H1 (cell line): ENCODE measurements around the gene PTPN1. TPM values are rescaled to one million over a fixed set of nuclear protein-coding genes. Genes with fewer than 3 reads are reported as not detected.

ENCODE experiments used
- MAFK ChIP-seq: IDR thresholded peaks from 2 replicates; pipeline ENCODE4 v1.6.1; 2012; ENCODE audit warnings: low read depth, mild to moderate bottlenecking, improper control_type of control experiment, low read length
- NANOG ChIP-seq: IDR thresholded peaks from 2 replicates; pipeline ENCODE4 v1.6.1; 2011; ENCODE audit warnings: low read length, low read depth, mild to moderate bottlenecking, inconsistent platforms; ENCODE audit not compliant: insufficient read depth, poor library complexity, severe bottlenecking
- TEAD4 ChIP-seq: IDR thresholded peaks from 2 replicates; pipeline ENCODE4 v1.6.1; 2012; ENCODE audit warnings: low read depth, low read length, inconsistent platforms, mixed read lengths
- polyA plus RNA-seq, 7 experiments: library from polyadenylated mRNA; depleted of rRNA in 3 of 7; stranded (reverse) in 5 of 7; unstranded in 2 of 7; fragments of >200 nt in 5 of 7; fragments of 200-250 nt in 2 of 7; gene quantifications; 1 replicate in 5 of 7; 2 replicates in 1 of 7; 4 replicates in 1 of 7; pipeline versions ENCODE4 v1.2.1 to v1.2.3, GENCODE V29; 2011 to 2013; ENCODE audit warnings: missing spikeins in 2 of 7, mixed read lengths in 2 of 7
- total RNA-seq: library from RNA; stranded (reverse); fragmentation: NEBNext Ultra II Directional; extraction: Animal tissue kit (Norgen Biotek cat#: 25700); gene quantifications from 2 replicates; pipeline ENCODE4 v1.2.1, GENCODE V29; 2021

The PTPN1 gene
- total and polyA plus RNA-seq, 2 of the 8 experiments (the other 6 are each of a cell fraction or from before 2014, with no cell fraction given), result 18.6 to 32.1 TPM

DNA sequence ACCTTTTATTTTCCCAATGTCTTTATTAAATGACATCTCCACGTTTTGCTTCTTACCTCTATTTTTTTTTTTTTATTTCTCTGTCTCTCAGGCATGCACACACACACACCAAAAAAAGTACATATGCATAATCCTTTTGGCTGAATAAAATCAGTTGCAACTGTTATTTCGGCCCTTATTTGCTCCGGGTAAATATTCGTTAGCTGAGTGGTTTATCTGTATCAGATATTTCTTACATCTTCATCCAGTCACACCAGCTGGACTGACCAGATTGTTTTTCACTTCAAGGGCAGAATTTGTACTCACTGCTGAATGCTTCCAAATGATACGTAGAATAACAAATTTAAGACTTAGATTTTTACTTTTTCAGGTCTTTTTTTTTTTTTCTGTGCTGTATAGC is 45.5 kb downstream of the PTPN1 start (continued):
- TF ChIP-seq NANOG (no peak), MAFK (no peak), TEAD4 (no peak)
